GM12873 (cell line): Measurements from ENCODE around the gene IRF3.
A peak's percentile ranks its signal among the peaks of the same experiment; 100 is the strongest.

Experiments
- TF ChIP-seq, protein P1 (sequence below): IDR thresholded peaks from 2 replicates; pipeline ENCODE4 v1.5.1; 2012; ENCODE audit warnings: low read depth, mild to moderate bottlenecking, moderate library complexity, low read length, control low read depth; ENCODE audit not compliant: insufficient read depth; ENCODE audit errors: missing control alignments

Gene IRF3

DNA sequence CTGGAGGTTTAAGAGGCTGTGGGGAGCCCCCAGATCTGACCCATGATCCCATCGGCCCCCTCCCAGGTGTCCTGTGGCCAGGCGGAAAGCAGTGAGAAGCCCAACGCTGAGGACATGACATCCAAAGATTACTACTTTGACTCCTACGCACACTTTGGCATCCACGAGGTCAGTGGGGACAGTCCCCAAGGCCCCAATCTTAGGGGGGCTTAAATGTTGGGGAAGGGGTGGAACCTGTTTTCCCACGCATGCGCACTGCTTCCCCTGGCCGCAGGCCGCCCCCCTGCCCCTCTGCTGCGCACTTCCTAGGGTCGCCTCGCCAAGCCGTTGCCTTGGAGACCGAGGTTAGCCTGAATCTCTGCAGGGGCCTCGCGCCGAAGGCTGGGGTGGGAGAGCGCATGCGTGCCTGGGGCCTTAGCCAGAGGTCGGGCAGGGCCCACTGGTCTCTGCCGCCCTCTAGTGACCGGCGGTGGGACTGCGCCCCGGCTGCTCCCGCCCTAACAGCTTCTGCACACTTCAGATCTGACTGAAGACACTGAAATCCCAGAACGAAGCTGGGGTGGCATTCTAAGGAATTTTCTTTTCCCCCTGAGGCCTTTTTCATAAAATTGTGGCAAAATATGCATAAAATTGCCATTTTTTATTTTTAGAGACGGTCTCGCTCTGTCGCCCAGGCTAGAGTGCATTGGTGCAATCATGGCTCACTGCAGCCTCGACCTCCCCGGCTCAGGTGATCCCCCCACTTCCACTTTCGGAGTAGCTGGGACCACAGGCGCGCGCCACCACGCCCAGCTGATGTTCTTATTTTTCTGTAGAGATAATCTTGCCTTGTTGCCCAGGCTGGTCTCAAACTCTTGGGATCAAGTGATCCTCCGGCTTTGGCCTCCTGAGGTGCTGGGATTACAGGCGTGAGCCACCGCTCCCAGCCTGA lies 15.0 kb upstream of the IRF3 start:
- TF ChIP-seq, protein P1, sequence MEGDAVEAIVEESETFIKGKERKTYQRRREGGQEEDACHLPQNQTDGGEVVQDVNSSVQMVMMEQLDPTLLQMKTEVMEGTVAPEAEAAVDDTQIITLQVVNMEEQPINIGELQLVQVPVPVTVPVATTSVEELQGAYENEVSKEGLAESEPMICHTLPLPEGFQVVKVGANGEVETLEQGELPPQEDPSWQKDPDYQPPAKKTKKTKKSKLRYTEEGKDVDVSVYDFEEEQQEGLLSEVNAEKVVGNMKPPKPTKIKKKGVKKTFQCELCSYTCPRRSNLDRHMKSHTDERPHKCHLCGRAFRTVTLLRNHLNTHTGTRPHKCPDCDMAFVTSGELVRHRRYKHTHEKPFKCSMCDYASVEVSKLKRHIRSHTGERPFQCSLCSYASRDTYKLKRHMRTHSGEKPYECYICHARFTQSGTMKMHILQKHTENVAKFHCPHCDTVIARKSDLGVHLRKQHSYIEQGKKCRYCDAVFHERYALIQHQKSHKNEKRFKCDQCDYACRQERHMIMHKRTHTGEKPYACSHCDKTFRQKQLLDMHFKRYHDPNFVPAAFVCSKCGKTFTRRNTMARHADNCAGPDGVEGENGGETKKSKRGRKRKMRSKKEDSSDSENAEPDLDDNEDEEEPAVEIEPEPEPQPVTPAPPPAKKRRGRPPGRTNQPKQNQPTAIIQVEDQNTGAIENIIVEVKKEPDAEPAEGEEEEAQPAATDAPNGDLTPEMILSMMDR: peak; percentile 99

DNA sequence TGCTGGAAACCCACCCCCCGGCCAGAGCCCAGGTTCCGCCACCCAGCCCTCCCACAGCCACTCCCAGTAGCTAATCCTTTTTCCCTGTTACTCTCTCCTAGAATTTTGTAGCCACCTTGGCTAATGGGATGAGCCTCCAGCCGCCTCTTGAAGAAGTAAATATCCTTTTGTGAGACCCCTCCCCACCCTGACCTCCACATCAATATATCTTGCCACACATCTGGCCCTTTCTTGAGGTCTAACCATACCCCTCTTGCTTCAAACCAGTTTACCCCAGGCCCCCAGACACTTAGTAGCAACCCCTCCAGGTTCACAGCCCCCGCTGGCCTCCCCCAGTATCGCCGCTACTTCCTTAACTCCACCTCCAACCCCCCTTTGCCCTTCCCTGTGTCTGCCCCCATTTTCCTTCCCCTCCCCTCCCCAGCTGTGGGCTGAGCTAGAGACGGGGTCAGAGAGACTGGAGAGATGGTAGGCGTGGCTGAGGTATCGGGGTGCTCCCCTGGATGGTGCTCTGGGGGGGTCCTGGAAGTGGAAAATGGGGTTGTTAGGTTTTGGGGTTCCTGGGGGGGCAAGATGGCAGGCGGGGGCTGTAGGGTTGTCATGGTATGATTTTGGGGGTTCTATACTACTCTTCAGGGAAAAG lies 14.2 kb upstream of the IRF3 start:
- TF ChIP-seq, protein P1: no peak

- TF ChIP-seq, protein P1: no peak
Observed at GRCh38 chr19:49678985-49679770, 13.5 kb upstream of the IRF3 start.

DNA sequence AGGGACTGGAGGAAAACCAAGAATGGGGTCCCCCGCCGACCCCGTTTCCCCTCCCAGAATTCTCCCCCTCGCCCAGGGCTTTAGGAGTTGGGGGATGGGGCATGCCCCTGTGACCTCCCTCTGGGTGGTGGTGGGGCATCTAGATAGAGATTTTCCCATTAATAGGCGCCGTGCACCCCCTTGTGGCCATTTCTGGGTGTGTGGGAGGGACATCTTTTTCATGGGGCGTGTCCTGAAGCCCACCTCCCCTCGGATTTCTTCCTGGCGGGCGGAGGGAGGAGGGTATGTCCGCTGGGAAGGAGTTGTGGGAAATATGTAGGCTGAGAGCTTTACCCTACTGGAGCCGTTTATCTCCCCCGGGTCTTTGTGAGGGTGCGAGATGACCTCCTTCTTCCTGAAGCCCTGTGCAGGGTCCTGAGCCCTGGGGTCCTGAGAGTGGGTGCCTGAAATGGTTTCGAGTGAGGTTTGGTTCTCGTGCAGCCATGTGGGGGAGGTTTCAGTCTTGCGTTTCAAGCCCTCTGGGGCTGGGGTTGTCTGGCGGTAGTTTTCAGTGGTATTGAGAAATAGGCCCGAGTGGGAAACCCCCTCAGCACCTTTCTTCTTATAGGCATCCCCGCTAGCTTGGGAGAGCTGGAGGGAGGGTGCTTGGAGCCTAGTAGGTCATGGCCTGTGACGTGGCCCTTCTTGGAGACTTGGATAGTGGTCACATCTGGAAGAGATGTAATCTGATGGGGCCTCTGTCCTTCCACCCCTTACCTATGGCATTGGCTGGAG lies 12.4 kb upstream of the IRF3 start:
- TF ChIP-seq, protein P1: peak; percentile 70

DNA sequence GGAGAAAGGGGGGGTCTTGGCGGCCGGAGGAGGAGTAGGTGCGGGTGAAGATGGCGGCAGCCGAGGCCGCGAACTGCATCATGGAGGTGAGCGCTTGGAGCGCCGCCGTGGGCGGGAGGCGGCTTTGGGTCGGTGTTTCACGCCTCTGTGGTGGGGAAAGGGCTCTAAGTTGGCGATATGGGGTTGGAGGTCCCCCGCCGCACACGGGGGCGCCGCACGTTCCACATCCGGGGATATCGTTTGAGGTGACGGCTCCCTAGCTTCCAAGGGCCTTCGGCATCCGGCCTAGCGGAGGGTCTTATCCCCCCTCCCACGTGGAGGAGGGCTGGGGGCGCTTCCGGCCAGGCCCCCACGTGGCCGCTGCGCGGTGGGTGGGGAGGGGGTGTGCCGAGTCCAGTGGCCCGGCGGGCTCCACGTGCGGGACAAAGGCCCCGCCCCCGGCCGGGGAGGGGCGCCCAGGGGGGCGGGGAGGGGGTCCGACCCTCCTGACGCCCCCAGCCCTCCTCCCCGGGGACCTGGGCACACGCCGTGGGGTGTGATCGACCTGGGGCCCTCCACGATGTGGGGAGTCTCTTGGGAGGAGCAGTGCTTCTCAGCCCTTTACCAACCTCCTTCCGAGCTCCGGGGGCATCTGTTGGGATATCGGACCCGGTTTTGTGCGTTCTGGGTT lies 11.7 kb upstream of the IRF3 start, which contains the start of gene PRMT1:
TSS of gene PRMT1 (plus strand) at position 41 of the 670 bp plus-strand sequence. CDS start at position 51, 10 bp downstream.
- TF ChIP-seq, protein P1: no peak

DNA sequence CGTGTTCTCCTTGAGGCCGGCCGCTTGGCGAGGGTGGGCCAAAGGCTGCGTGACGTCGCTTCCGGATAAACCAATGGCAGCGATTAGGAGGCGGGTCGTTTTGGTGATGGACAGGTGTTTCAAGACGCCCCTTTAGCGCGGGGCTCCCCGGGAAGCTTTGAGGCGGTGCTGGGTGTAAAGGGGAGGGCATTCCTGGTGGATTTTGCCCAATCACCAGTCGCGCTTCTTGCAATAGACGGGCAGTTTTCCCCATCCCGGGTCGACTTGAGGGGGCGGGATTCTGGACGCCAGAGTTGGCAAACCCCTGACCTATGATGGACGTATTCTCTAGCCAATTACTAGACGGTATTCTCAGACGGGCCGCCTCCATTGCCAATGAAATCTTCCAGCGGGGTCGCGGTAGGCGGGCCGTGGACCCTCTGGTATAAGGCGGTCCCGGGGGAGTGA lies 11.2 kb upstream of the IRF3 start:
- TF ChIP-seq, protein P1: no peak
